Measurements from ENCODE around the gene ZNF473. TPM values are rescaled to one million over a fixed set of nuclear protein-coding genes. Genes with fewer than 3 reads are reported as not detected.

ZNF473 gene
- total and polyA plus RNA-seq, 2 of the 13 experiments (the other 11 are each of a cell fraction or from before 2014, with no cell fraction given), result 5.8 to 11.9 TPM

DNA sequence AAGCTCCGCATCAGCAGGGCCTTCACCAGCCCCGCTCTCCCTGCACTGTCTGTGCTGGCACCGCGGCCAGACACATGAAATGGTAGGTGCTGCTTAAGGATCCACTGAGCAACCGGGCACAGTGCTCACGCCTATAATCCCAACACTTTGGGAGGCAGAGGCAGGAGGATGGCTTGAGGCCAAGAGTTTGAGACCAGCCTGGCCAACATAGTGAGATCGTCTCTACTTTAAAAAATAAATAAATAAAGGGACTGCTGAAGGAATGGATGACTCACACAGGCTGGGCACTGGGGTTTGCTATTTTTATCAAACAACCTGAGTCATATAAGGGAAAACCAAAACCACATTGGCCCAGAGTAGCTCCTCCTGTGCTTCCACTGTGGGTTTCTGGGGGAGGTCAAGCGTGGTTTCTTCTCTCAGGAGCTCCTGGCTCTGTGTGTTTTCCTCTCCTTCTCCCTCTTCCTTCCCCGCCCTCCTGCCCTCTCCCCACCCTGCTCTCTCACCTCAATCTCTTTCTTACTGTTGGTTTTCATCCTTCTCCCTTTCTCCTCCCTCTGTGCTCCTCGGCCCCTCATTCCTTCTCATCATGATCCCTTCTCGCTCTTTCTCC is 21.9 kb upstream of the ZNF473 start:
- Histone ChIP-seq H2AFZ (ENCODE audit: low read length) (no peak overlapping the region), H4K20me1 (ENCODE audit: insufficient read depth, low read length) (no peaks in the 10 kb centered on the region), H3K4me3 (replicated peaks in 1 of 3; ENCODE audit: insufficient read depth in 1 of 3, low read depth in 2 of 3, low read length in 3 of 3) (no peak overlapping the region), H3K79me2 (ENCODE audit: insufficient read depth, low read length) (no peaks in the 10 kb centered on the region), H3K27ac (ENCODE audit: extremely low read length, insufficient read depth, low read length) (no peak overlapping the region), H3K27me3 (ENCODE audit: control insufficient read depth in 1 of 2, insufficient read depth in 2 of 2, low read length in 2 of 2) (no peaks in the 10 kb centered on the region), H3K4me2 (ENCODE audit: low read depth, low read length) (no peak overlapping the region), H3K36me3 (replicated peaks in 1 of 2; ENCODE audit: control insufficient read depth in 1 of 2, insufficient read depth in 2 of 2, low read length in 2 of 2) (peaks cover 29 to 77% of the 10 kb centered on the region in 2 experiments), H3K4me1 (ENCODE audit: insufficient read depth, low read length) (no peaks in the 10 kb centered on the region), H3K9ac (ENCODE audit: insufficient read depth, low read depth, low read length) (no peak overlapping the region), H3K9me3 (ENCODE audit: low read length) (no peaks in the 10 kb centered on the region)
- intact Hi-C loops (cut with micrococcal nuclease; ENCODE audit: unreplicated experiment) (no loop called here), in situ Hi-C loops (cut with HindIII; ENCODE audit: extremely low pct_ligation_motif_present, low pct_unique_long_range_greater_than_20kb) (no loop called here)
- FAIRE-seq, result no peak
- 94% methylated on average over 11 of the region's 11 CpGs for WGBS (ENCODE audit: low lambda C conversion rate)
- DNase-seq (ENCODE audit: low spot score), result no peak
- ChIA-PET CTCF (ENCODE audit: low intra/inter-chr PET ratio, low total read pairs) (no interaction called here), POLR2A (no interaction called here)
- no peak for ATAC-seq
- no TSS peak for BruUV-seq (replicated peaks)
- no peak for TF ChIP-seq TBL1XR1 (IDR thresholded peaks at IDR 0.05; ENCODE audit: borderline replicate concordance, low read length, partially characterized antibody)
- TF ChIP-seq RBAK (CRISPR knock-in tag; IDR thresholded peaks at IDR 0.05), result no peak
- TF ChIP-seq PBX2 (CRISPR knock-in tag; IDR thresholded peaks at IDR 0.05), result no peak
- no peak for TF ChIP-seq TP53 (CRISPR knock-in tag; conservative IDR thresholded peaks at IDR 0.05)
- TF ChIP-seq THAP7 (CRISPR knock-in tag; IDR thresholded peaks at IDR 0.05), result no peak
- TF ChIP-seq ZBTB42 (CRISPR knock-in tag; IDR thresholded peaks at IDR 0.05), result no peak
- no peak for TF ChIP-seq BRD4 (CRISPR knock-in tag; IDR thresholded peaks at IDR 0.05)
- TF ChIP-seq, protein P1, sequence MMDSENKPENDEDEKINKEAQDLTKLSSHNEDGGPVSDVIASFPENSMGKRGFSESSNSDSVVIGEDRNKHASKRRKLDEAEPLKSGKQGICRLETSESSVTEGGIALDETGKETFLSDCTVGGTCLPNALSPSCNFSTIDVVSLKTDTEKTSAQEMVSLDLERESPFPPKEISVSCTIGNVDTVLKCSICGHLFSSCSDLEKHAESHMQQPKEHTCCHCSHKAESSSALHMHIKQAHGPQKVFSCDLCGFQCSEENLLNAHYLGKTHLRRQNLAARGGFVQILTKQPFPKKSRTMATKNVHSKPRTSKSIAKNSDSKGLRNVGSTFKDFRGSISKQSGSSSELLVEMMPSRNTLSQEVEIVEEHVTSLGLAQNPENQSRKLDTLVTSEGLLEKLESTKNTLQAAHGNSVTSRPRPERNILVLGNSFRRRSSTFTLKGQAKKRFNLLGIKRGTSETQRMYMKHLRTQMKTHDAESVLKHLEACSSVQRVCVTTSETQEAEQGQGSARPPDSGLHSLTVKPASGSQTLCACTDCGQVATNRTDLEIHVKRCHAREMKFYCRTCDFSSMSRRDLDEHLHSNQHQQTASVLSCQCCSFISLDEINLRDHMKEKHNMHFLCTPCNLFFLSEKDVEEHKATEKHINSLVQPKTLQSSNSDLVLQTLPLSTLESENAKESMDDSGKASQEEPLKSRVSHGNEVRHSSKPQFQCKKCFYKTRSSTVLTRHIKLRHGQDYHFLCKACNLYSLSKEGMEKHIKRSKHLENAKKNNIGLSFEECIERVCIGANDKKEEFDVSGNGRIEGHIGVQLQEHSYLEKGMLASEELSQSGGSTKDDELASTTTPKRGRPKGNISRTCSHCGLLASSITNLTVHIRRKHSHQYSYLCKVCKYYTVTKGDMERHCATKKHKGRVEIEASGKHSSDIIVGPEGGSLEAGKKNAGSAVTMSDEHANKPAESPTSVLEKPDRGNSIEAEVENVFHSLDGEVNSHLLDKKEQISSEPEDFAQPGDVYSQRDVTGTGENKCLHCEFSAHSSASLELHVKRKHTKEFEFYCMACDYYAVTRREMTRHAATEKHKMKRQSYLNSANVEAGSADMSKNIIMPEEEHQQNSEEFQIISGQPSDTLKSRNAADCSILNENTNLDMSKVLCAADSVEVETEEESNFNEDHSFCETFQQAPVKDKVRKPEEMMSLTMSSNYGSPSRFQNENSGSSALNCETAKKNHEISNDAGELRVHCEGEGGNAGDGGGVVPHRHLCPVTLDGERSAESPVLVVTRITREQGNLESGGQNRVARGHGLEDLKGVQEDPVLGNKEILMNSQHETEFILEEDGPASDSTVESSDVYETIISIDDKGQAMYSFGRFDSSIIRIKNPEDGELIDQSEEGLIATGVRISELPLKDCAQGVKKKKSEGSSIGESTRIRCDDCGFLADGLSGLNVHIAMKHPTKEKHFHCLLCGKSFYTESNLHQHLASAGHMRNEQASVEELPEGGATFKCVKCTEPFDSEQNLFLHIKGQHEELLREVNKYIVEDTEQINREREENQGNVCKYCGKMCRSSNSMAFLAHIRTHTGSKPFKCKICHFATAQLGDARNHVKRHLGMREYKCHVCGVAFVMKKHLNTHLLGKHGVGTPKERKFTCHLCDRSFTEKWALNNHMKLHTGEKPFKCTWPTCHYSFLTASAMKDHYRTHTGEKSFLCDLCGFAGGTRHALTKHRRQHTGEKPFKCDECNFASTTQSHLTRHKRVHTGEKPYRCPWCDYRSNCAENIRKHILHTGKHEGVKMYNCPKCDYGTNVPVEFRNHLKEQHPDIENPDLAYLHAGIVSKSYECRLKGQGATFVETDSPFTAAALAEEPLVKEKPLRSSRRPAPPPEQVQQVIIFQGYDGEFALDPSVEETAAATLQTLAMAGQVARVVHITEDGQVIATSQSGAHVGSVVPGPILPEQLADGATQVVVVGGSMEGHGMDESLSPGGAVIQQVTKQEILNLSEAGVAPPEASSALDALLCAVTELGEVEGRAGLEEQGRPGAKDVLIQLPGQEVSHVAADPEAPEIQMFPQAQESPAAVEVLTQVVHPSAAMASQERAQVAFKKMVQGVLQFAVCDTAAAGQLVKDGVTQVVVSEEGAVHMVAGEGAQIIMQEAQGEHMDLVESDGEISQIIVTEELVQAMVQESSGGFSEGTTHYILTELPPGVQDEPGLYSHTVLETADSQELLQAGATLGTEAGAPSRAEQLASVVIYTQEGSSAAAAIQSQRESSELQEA (CRISPR knock-in tag; IDR thresholded peaks at IDR 0.05; ENCODE audit: not compliant biosample characterization), result no peak
- TF ChIP-seq STAG1 (CRISPR knock-in tag; IDR thresholded peaks at IDR 0.05), result no peak
